CD14-positive monocyte (primary cell): ENCODE results near the gene PRICKLE4. TPM values are rescaled to one million over a fixed set of nuclear protein-coding genes. Genes with fewer than 3 reads are reported as not detected.

Source experiments
- DNase-seq, 3 donors: peaks; one replicate each; pipeline ENCODE4 v3.0.0-alpha.2; 2011 to 2022
- H2AFZ ChIP-seq: 2 replicates; pipeline ENCODE4 v1.6.0; 2012; ENCODE audit warnings: mild to moderate bottlenecking, low read depth, low read length, inconsistent platforms; ENCODE audit not compliant: insufficient read depth, poor library complexity, severe bottlenecking
- H3K27ac ChIP-seq, 2 donors: 1 replicate in 1 of 2; 2 replicates in 1 of 2; pipeline ENCODE4 v1.5.1; 2012 to 2013; ENCODE audit warnings: low read length in 2 of 2, control low read depth in 1 of 2, inconsistent platforms in 1 of 2, low read depth in 1 of 2, mild to moderate bottlenecking in 1 of 2
- H3K27me3 ChIP-seq, 2 donors: one replicate each; pipeline versions ENCODE4 v1.6.0 to v1.6.1; 2011 to 2013; ENCODE audit warnings: low read length in 2 of 2; ENCODE audit not compliant: control insufficient read depth in 2 of 2, insufficient read depth in 2 of 2
- H3K36me3 ChIP-seq, 2 donors: replicated peaks in 1 of 2; 1 replicate in 1 of 2; 2 replicates in 1 of 2; pipeline versions ENCODE4 v1.5.1 to v1.6.1; 2012 to 2013; ENCODE audit warnings: low read length in 2 of 2, control low read depth in 1 of 2, inconsistent platforms in 1 of 2, mild to moderate bottlenecking in 1 of 2; ENCODE audit not compliant: insufficient read depth in 2 of 2, control insufficient read depth in 1 of 2
- H3K4me1 ChIP-seq, 2 donors: 1 replicate in 1 of 2; 2 replicates in 1 of 2; pipeline versions ENCODE4 v1.5.1 to v1.6.1; 2012 to 2013; ENCODE audit warnings: low read length in 2 of 2, control low read depth in 1 of 2, inconsistent platforms in 1 of 2, mild to moderate bottlenecking in 1 of 2, moderate library complexity in 1 of 2; ENCODE audit not compliant: insufficient read depth in 2 of 2, control insufficient read depth in 1 of 2
- H3K4me2 ChIP-seq: replicated peaks from 2 replicates; pipeline ENCODE3; 2012; ENCODE audit warnings: low read length, moderate library complexity, mild to moderate bottlenecking; ENCODE audit not compliant: poor library complexity, severe bottlenecking; ENCODE audit errors: extremely low read depth
- H3K4me3 ChIP-seq, 3 experiments: fragments of 200-600 bp in 1 of 3; sonication (generic) in 1 of 3; replicated peaks in 1 of 3; 1 replicate in 2 of 3; 2 replicates in 1 of 3; pipeline ENCODE4 v1.5.1; 2011 to 2013; ENCODE audit warnings: low read length in 3 of 3, mild to moderate bottlenecking in 3 of 3, control low read depth in 2 of 3, low read depth in 2 of 3, inconsistent platforms in 1 of 3, moderate library complexity in 1 of 3
- H3K79me2 ChIP-seq: 2 replicates; pipeline ENCODE4 v1.6.0; 2012; ENCODE audit warnings: mild to moderate bottlenecking, control low read depth, inconsistent platforms, low read length, moderate library complexity; ENCODE audit not compliant: insufficient read depth
- H3K9ac ChIP-seq: 2 replicates; pipeline ENCODE4 v1.6.0; 2017; ENCODE audit warnings: low read length, mild to moderate bottlenecking; ENCODE audit not compliant: insufficient read depth, poor library complexity, severe bottlenecking
- H3K9me3 ChIP-seq, 2 donors: replicated peaks in 1 of 2; 1 replicate in 1 of 2; 2 replicates in 1 of 2; pipeline versions ENCODE4 v1.5.1 to v1.6.1; 2012 to 2013; ENCODE audit warnings: low read length in 2 of 2, control low read depth in 1 of 2; ENCODE audit not compliant: control insufficient read depth in 1 of 2, insufficient read depth in 1 of 2
- H4K20me1 ChIP-seq: 2 replicates; pipeline ENCODE4 v1.6.0; 2012; ENCODE audit warnings: mild to moderate bottlenecking, low read length, control low read depth, moderate library complexity; ENCODE audit not compliant: insufficient read depth
- H3K27ac Mint-ChIP-seq, 7 donors: one replicate each; pipeline ENCODE4 v1.8.0; 2020; ENCODE audit warnings: mild to moderate bottlenecking in 7 of 7, mixed read lengths in 7 of 7, moderate library complexity in 6 of 7, inconsistent platforms in 2 of 7
- H3K27me3 Mint-ChIP-seq, 3 donors: one replicate each; pipeline ENCODE4 v1.8.0; 2021 to 2022; ENCODE audit warnings: low read depth in 3 of 3, mild to moderate bottlenecking in 3 of 3, mixed read lengths in 3 of 3, moderate library complexity in 3 of 3, inconsistent platforms in 1 of 3
- H3K36me3 Mint-ChIP-seq, 2 donors: one replicate each; pipeline ENCODE4 v1.8.0; 2020; ENCODE audit warnings: mixed read lengths in 2 of 2, inconsistent platforms in 1 of 2, mild to moderate bottlenecking in 1 of 2
- H3K4me1 Mint-ChIP-seq: one replicate; pipeline ENCODE4 v1.8.0; 2020; ENCODE audit warnings: mild to moderate bottlenecking, mixed read lengths
- H3K4me3 Mint-ChIP-seq, 2 donors: one replicate each; pipeline ENCODE4 v1.8.0; 2020; ENCODE audit warnings: mild to moderate bottlenecking in 2 of 2, mixed read lengths in 2 of 2, moderate library complexity in 1 of 2
- H3K9me3 Mint-ChIP-seq, 7 donors: one replicate each; pipeline ENCODE4 v1.8.0; 2020 to 2022; ENCODE audit warnings: mixed read lengths in 7 of 7, mild to moderate bottlenecking in 6 of 7, moderate library complexity in 6 of 7, inconsistent platforms in 2 of 7
- CTCF ChIP-seq: fragments of 200-600 bp; IDR thresholded peaks from one replicate; pipeline ENCODE4 v1.8.0; 2022; ENCODE audit warnings: antibody characterized with exemption, mild to moderate bottlenecking
- WGBS: methylation state at CpG from one replicate; pipeline ENCODE4 v1.1.5; 2013; ENCODE audit warnings: missing lambda C conversion rate; ENCODE audit not compliant: insufficient coverage; 5-methylcytosine and 5-hydroxymethylcytosine counted together
- intact Hi-C, 2 donors: fragments of 100-400 bp; cut with micrococcal nuclease; formaldehyde crosslinking; loops; one replicate each; pipeline versions ENCODE4 v1.15.0 to v1.15.1; 2023
- polyA plus RNA-seq, 3 donors: library from polyadenylated mRNA; depleted of rRNA in 1 of 3; unstranded in 2 of 3; stranded (reverse) in 1 of 3; fragments of 300-500 nt in 2 of 3; fragments of >200 nt in 1 of 3; fragmentation: Illumina TruSeq in 2 of 3; gene quantifications; 1 replicate in 2 of 3; 2 replicates in 1 of 3; pipeline ENCODE4 v1.2.3, GENCODE V29; 2012 to 2021

Gene PRICKLE4
- polyA plus RNA-seq, 3 donors = 0.88 TPM; not detected in 2

- peak overlapping the region; percentile 95 for H3K4me2 ChIP-seq
- H3K4me1 ChIP-seq = peaks cover 39 to 70% of the 10 kb centered on the region in 2 donors
- peak overlapping the region; percentile 88 to 94 for H3K4me3 Mint-ChIP-seq
- peaks cover 18% of the 10 kb centered on the region for H4K20me1 ChIP-seq
- H3K36me3 ChIP-seq = peaks cover 19 to 20% of the 10 kb centered on the region in 2 donors
- H3K4me3 ChIP-seq = peak overlapping the region; percentile 21 to 99 (median 83)
- peak overlapping the region in 2 of 7 donors; percentile 16 to 78 for H3K27ac Mint-ChIP-seq
- H3K27me3 Mint-ChIP-seq = peaks cover 3 to 12% (median 7%) of the 10 kb centered on the region in 3 donors
- H3K9ac ChIP-seq = peak overlapping the region; percentile 80
- H3K79me2 ChIP-seq = peaks cover 23% of the 10 kb centered on the region
- peak overlapping the region; percentile 75 for H2AFZ ChIP-seq
- intact Hi-C loops = loop anchor here (2.0 to 10.0 kb wide), 8 partner anchors 51 to 429 kb away; partner anchors contain the start of genes BYSL (in 2 of the 2), MED20 (in 2 of the 2), TAF8 (in 2 of the 2) and USP49 (in 2 of the 2)
- peaks cover 16 to 19% of the 10 kb centered on the region in 2 donors for H3K36me3 Mint-ChIP-seq
- DNase-seq = no peak
- no peak for TF ChIP-seq CTCF
- H3K27ac ChIP-seq = no peak overlapping the region
- H3K4me1 Mint-ChIP-seq = peaks cover 43% of the 10 kb centered on the region
- no peaks in the 10 kb centered on the region for H3K9me3 ChIP-seq
- H3K9me3 Mint-ChIP-seq = no peaks in the 10 kb centered on the region
- H3K27me3 ChIP-seq = peaks cover 0 to 2% of the 10 kb centered on the region in 2 donors
- WGBS = 32% methylated on average over 23 of the region's 29 CpGs
These were observed 5.3 kb downstream of the PRICKLE4 start for GRCh38 chr6:41785689-41786450.

- Histone ChIP-seq H2AFZ (peak overlapping the region; percentile 75), H3K4me2 (peak overlapping the region; percentile 95), H3K9ac (peak overlapping the region; percentile 80), H3K4me1 (peaks cover 31 to 62% of the 10 kb centered on the region in 2 donors), H3K9me3 (no peaks in the 10 kb centered on the region), H4K20me1 (peaks cover 21% of the 10 kb centered on the region), H3K4me3 (peak overlapping the region; percentile 78 to 99 (median 83)), H3K79me2 (peaks cover 23% of the 10 kb centered on the region), H3K27me3 (no peaks in the 10 kb centered on the region), H3K36me3 (peaks cover 21 to 27% of the 10 kb centered on the region in 2 donors), H3K27ac (peak overlapping the region; percentile 82 to 86)
- DNase-seq = peak; percentile 64 to 79 (median 68)
- Mint-ChIP-seq H3K27me3 (peaks cover 0 to 7% (median 4%) of the 10 kb centered on the region in 3 donors), H3K4me1 (peaks cover 35% of the 10 kb centered on the region), H3K4me3 (peak overlapping the region; percentile 88 to 94), H3K9me3 (no peaks in the 10 kb centered on the region), H3K27ac (peak overlapping the region; percentile 93 to 97 (median 95)), H3K36me3 (peaks cover 21 to 24% of the 10 kb centered on the region in 2 donors)
- intact Hi-C loops = loop anchor here (2.0 to 10.0 kb wide), 8 partner anchors 52 to 428 kb away; partner anchors contain the start of genes BYSL (in 2 of the 2), MED20 (in 2 of the 2), TAF8 (in 2 of the 2) and USP49 (in 2 of the 2)
- under 1% methylated on average over 54 of the region's 58 CpGs for WGBS
- TF ChIP-seq CTCF = peak; percentile 83
These were observed 6.1 kb downstream of the PRICKLE4 start for GRCh38 chr6:41786451-41787218.
